ENCODE results near the gene XPNPEP2.

DNA sequence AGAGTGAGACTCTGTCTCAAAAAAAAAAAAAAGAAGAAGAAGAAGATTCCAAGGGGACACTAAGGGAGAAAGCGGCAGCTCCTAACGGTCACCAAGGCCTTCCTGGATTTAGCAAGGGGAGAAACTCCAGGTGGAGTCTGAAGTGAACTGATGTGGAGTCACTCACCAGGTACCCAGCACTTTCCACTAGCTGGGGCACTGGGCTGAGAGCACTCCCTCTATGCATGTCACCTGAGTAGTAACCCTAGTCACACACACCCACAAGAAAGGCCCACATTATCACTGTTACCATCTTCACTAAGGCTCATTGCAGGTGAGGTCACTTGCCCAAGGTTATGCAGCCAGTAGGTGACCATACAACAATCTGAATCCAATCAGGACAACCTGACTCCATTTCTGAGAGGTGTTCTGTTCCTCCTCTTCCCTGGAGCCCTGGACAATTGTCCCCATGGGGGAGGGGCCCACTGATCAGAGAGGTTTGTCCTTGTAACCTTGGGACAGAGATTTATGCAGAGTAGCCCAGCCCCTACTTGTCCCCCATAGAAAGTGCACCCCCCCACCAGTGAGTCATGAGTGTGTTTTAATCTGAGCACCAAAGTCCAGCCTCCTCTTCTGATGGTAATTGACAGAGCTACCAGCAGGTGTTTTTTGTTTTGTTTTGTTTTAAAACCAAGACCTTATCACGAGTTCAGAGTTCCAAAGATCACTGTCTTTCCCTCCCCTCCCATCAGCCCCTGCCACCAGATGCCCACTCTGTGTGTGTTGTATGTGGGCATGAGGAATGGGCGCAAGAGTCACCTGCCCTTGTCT, 35.1 kb downstream of the XPNPEP2 start:
- TF ChIP-seq, protein P1, sequence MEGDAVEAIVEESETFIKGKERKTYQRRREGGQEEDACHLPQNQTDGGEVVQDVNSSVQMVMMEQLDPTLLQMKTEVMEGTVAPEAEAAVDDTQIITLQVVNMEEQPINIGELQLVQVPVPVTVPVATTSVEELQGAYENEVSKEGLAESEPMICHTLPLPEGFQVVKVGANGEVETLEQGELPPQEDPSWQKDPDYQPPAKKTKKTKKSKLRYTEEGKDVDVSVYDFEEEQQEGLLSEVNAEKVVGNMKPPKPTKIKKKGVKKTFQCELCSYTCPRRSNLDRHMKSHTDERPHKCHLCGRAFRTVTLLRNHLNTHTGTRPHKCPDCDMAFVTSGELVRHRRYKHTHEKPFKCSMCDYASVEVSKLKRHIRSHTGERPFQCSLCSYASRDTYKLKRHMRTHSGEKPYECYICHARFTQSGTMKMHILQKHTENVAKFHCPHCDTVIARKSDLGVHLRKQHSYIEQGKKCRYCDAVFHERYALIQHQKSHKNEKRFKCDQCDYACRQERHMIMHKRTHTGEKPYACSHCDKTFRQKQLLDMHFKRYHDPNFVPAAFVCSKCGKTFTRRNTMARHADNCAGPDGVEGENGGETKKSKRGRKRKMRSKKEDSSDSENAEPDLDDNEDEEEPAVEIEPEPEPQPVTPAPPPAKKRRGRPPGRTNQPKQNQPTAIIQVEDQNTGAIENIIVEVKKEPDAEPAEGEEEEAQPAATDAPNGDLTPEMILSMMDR (IDR thresholded peaks at IDR 0.05): no peak
- TF ChIP-seq ZFX (IDR thresholded peaks at IDR 0.05; ENCODE audit: borderline replicate concordance): no peak
